Measurements from ENCODE around the gene MIS12. TPM values are rescaled to one million over a fixed set of nuclear protein-coding genes. Genes with fewer than 3 reads are reported as not detected.

Gene MIS12
- total RNA-seq, 1 donor from 2014 or later = 22.9 TPM

GRCh38 chr17:5468075-5468473, 18.3 kb upstream of the MIS12 start:
- no peak for DNase-seq (ENCODE audit: low spot score in 2 of 2, unreplicated experiment in 2 of 2)
- H3K36me3 Mint-ChIP-seq = peaks cover 14% of the 10 kb centered on the region
- peak overlapping the region; percentile 83 for H3K27ac Mint-ChIP-seq
- peak overlapping the region; percentile 78 for H3K4me3 Mint-ChIP-seq
- peaks cover 23% of the 10 kb centered on the region for H3K4me1 Mint-ChIP-seq
- H3K9me3 Mint-ChIP-seq = no peaks in the 10 kb centered on the region
- H3K27me3 Mint-ChIP-seq (ENCODE audit: low read depth) = no peaks in the 10 kb centered on the region
- TF ChIP-seq CTCF (IDR thresholded peaks at IDR 0.05; ENCODE audit: unreplicated experiment) = no peak

- no peak overlapping the region for H3K27ac Mint-ChIP-seq
- no peak for TF ChIP-seq CTCF (IDR thresholded peaks at IDR 0.05; ENCODE audit: unreplicated experiment)
- H3K4me3 Mint-ChIP-seq = no peak overlapping the region
- DNase-seq (ENCODE audit: low spot score in 2 of 2, unreplicated experiment in 2 of 2) = no peak
- peaks cover 36% of the 10 kb centered on the region for H3K36me3 Mint-ChIP-seq
- H3K4me1 Mint-ChIP-seq = peaks cover 6% of the 10 kb centered on the region
- H3K9me3 Mint-ChIP-seq = peaks cover 7% of the 10 kb centered on the region
- no peaks in the 10 kb centered on the region for H3K27me3 Mint-ChIP-seq (ENCODE audit: low read depth)
These were observed 13.9 kb upstream of the MIS12 start for GRCh38 chr17:5472511-5472910.

- no peaks in the 10 kb centered on the region for H3K27me3 Mint-ChIP-seq (ENCODE audit: low read depth)
- no peak overlapping the region for H3K4me3 Mint-ChIP-seq
- H3K4me1 Mint-ChIP-seq = no peaks in the 10 kb centered on the region
- H3K36me3 Mint-ChIP-seq = peaks cover 49% of the 10 kb centered on the region
- H3K9me3 Mint-ChIP-seq = peaks cover 7% of the 10 kb centered on the region
- no peak for TF ChIP-seq CTCF (IDR thresholded peaks at IDR 0.05; ENCODE audit: unreplicated experiment)
- H3K27ac Mint-ChIP-seq = no peak overlapping the region
- no peak for DNase-seq (ENCODE audit: low spot score in 2 of 2, unreplicated experiment in 2 of 2)
These were observed 12.5 kb upstream of the MIS12 start for GRCh38 chr17:5473906-5474305.

GRCh38 chr17:5478992-5479391, 7.4 kb upstream of the MIS12 start:
- no peak overlapping the region for H3K4me3 Mint-ChIP-seq
- H3K36me3 Mint-ChIP-seq = peaks cover 58% of the 10 kb centered on the region

GRCh38 chr17:5480962-5481361, 5.4 kb upstream of the MIS12 start:
- Mint-ChIP-seq H3K27ac (peak overlapping the region; percentile 82), H3K9me3 (peaks cover 7% of the 10 kb centered on the region), H3K4me1 (peaks cover 37% of the 10 kb centered on the region), H3K36me3 (peaks cover 49% of the 10 kb centered on the region), H3K4me3 (no peak overlapping the region), H3K27me3 (ENCODE audit: low read depth) (no peaks in the 10 kb centered on the region)
- no peak for TF ChIP-seq CTCF (IDR thresholded peaks at IDR 0.05; ENCODE audit: unreplicated experiment)
- DNase-seq (ENCODE audit: low spot score in 2 of 2, unreplicated experiment in 2 of 2) = no peak

More at GRCh38 chr17:5478992-5479391, 7.4 kb upstream of the MIS12 start:
- no peak for TF ChIP-seq CTCF (IDR thresholded peaks at IDR 0.05; ENCODE audit: unreplicated experiment)
- H3K27ac Mint-ChIP-seq = no peak overlapping the region
- H3K9me3 Mint-ChIP-seq = peaks cover 7% of the 10 kb centered on the region
- H3K4me1 Mint-ChIP-seq = peaks cover 23% of the 10 kb centered on the region
- DNase-seq (ENCODE audit: low spot score in 2 of 2, unreplicated experiment in 2 of 2) = no peak
- H3K27me3 Mint-ChIP-seq (ENCODE audit: low read depth) = no peaks in the 10 kb centered on the region

GRCh38 chr17:5481451-5481850, 4.9 kb upstream of the MIS12 start:
- Mint-ChIP-seq H3K4me1 (peaks cover 37% of the 10 kb centered on the region), H3K27me3 (ENCODE audit: low read depth) (no peaks in the 10 kb centered on the region), H3K36me3 (peaks cover 47% of the 10 kb centered on the region), H3K4me3 (no peak overlapping the region), H3K27ac (peak overlapping the region; percentile 82), H3K9me3 (peaks cover 7% of the 10 kb centered on the region)
- no peak for DNase-seq (ENCODE audit: low spot score in 2 of 2, unreplicated experiment in 2 of 2)
- no peak for TF ChIP-seq CTCF (IDR thresholded peaks at IDR 0.05; ENCODE audit: unreplicated experiment)

Measured in mesothelial cell of epicardium (in vitro differentiated cells).